ENCODE results near the gene OLFM1. TPM values are rescaled to one million over a fixed set of nuclear protein-coding genes. Genes with fewer than 3 reads are reported as not detected.

Gene OLFM1
- 1 to 10 TPM; 3.4 to 8.5 (median 6.7) TPM for total RNA-seq

- Histone ChIP-seq H3K27ac (peak within 1 kb of the TSS in 1 of 4 donors; percentile 43), H3K4me1 (peaks cover 14 to 24% of the 10 kb centered on the region in 2 donors), H3K27me3 (peaks cover 20 to 37% (median 33%) of the 10 kb centered on the region in 3 donors), H3K36me3 (no peaks in the 10 kb centered on the region), H3K4me3 (peak within 1 kb of the TSS; percentile 36 to 60 (median 44)), H3K9me3 (no peaks in the 10 kb centered on the region)
- ATAC-seq (peak; percentile 66 to 68), DNase-seq (peak; percentile 26 to 52)
- TF ChIP-seq POLR2A (IDR thresholded peaks at IDR 0.05) (no peak), CTCF (IDR thresholded peaks at IDR 0.05 in 4 of 5, conservative IDR thresholded peaks at IDR 0.05 in 1 of 5) (peak; percentile 58 to 87 (median 78))
- in situ Hi-C loops (cut with MboI; ENCODE audit: low sequenced_read_pairs in 4 of 4) (loop anchor here (5.0 to 25.0 kb wide), 5 partner anchors 257 to 327 kb away; no protein-coding TSS in a partner anchor), intact Hi-C loops (cut with DNase I; ENCODE audit: low total_unique reads) (loop anchor here (2.0 to 5.0 kb wide), 3 partner anchors 50 to 97 kb away; no protein-coding TSS in a partner anchor)
Observed at GRCh38 chr9:135087489-135087792, at the start of gene OLFM1. Gene OLFM1, plus strand, starts transcription at chr9:135087668. Its CDS starts 322 bp downstream, at chr9:135087990.

- H3K27ac ChIP-seq: no peak overlapping the region
- intact Hi-C loops (cut with DNase I; ENCODE audit: low total_unique reads) (no loop called here), in situ Hi-C loops (cut with MboI; ENCODE audit: low sequenced_read_pairs in 4 of 4) (no loop called here)
- TF ChIP-seq CTCF (IDR thresholded peaks at IDR 0.05 in 4 of 5, conservative IDR thresholded peaks at IDR 0.05 in 1 of 5) (no peak), POLR2A (IDR thresholded peaks at IDR 0.05) (no peak)
- no peak for DNase-seq
- H3K4me3 ChIP-seq: no peak overlapping the region
- H3K36me3 ChIP-seq: no peaks in the 10 kb centered on the region
- H3K4me1 ChIP-seq: no peaks in the 10 kb centered on the region
- no peaks in the 10 kb centered on the region for H3K9me3 ChIP-seq
- no peak for ATAC-seq
- peaks cover 0 to 17% (median 6%) of the 10 kb centered on the region in 3 donors for H3K27me3 ChIP-seq
Observed at GRCh38 chr9:135038331-135038730, 49.1 kb upstream of the OLFM1 start.

DNA sequence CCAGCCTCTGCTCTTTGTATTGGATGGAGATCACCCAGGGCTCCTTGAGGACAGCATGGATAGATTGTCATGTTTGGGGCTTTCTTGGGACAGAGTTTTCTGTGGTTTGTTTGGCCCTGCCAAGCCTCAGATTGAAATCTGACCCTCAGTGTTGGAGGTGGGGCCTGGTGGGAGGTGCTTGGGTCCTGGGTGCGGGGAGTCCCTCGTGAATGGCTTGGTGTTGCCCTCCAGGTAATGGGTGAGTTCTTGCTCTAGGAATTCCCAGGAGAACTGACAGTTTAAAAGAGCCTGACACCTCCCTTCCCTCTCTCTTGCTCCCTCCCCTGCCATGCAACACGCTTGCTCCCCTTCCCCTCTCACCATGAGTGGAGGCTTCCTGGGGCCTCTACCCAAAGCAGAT, 48.6 kb upstream of the OLFM1 start:
- Histone ChIP-seq H3K4me1 (no peaks in the 10 kb centered on the region), H3K27me3 (peaks cover 0 to 17% (median 6%) of the 10 kb centered on the region in 3 donors), H3K36me3 (no peaks in the 10 kb centered on the region), H3K9me3 (no peaks in the 10 kb centered on the region), H3K27ac (no peak overlapping the region), H3K4me3 (no peak overlapping the region)
- TF ChIP-seq POLR2A (IDR thresholded peaks at IDR 0.05) (no peak), CTCF (IDR thresholded peaks at IDR 0.05 in 4 of 5, conservative IDR thresholded peaks at IDR 0.05 in 1 of 5) (no peak)
- in situ Hi-C loops (cut with MboI; ENCODE audit: low sequenced_read_pairs in 4 of 4): no loop called here
- intact Hi-C loops (cut with DNase I; ENCODE audit: low total_unique reads): no loop called here
- DNase-seq (no peak), ATAC-seq (no peak)

GRCh38 chr9:135039266-135039870, 48.1 kb upstream of the OLFM1 start:
- no peaks in the 10 kb centered on the region for H3K9me3 ChIP-seq
- H3K36me3 ChIP-seq: no peaks in the 10 kb centered on the region
- intact Hi-C loops (cut with DNase I; ENCODE audit: low total_unique reads) (no loop called here), in situ Hi-C loops (cut with MboI; ENCODE audit: low sequenced_read_pairs in 4 of 4) (no loop called here)
- no peak overlapping the region for H3K4me3 ChIP-seq
- ATAC-seq: no peak
- H3K4me1 ChIP-seq: no peaks in the 10 kb centered on the region
- no peak for DNase-seq
- no peak overlapping the region for H3K27ac ChIP-seq
- TF ChIP-seq POLR2A (IDR thresholded peaks at IDR 0.05) (no peak), CTCF (IDR thresholded peaks at IDR 0.05 in 4 of 5, conservative IDR thresholded peaks at IDR 0.05 in 1 of 5) (no peak)
- H3K27me3 ChIP-seq: peaks cover 0 to 17% (median 6%) of the 10 kb centered on the region in 3 donors

Measured in gastrocnemius medialis (tissue), 4 donors.